Stimulated activated CD8-positive, alpha-beta memory T cell treated with anti-CD3 and anti-CD28 coated beads, Interleukin-2, amount 100 ng/mL, for 1 hour (primary cell): Measurements from ENCODE around the gene MAGI3.
"Not testable (repeated sequence)": the region's sequence is repeated elsewhere in the genome, so short reads cannot be mapped to it uniquely, and the experiment has no call there.

Experiments used
- DNase-seq, 2 donors: peaks; one replicate each; pipeline ENCODE4 v3.0.0-alpha.2; 2020; ENCODE audit warnings: low read depth in 2 of 2

Gene MAGI3

DNA sequence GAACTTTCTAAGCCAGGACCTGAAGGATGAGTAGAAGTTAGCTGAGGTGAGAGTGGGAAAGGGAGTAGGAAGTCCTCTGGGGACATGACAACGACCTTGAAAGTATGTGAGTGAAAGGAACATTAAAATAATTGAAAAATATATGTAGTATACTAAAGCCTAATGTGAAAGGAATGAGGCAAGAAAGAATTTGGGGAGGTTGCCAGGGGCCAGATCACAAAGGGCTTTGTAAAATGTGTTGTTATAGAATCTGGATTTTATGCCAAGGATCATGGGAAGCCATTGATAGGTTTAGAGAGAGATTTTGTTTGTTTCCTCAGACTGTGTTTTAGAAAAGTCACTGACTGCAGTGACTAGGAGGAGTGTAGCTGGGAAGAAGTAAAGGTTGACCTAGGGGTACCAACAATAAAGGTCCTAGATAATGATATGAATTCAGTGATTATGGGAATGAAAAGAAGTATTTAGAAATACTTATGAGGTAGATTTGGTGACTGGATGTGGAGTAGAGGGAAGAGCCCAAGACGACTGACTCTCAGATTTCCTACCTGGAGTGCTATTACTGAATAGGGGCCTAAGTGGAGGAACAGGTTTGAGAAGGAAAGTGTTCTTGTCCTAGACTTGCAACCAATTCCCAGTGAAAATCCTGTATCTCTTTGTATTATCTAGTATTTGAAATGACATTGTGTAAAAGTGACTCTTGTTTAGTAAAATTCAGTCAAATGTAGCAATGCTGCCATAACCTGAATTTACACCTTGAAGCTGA is 189.1 kb downstream of the MAGI3 start:
- no peak for DNase-seq

DNA sequence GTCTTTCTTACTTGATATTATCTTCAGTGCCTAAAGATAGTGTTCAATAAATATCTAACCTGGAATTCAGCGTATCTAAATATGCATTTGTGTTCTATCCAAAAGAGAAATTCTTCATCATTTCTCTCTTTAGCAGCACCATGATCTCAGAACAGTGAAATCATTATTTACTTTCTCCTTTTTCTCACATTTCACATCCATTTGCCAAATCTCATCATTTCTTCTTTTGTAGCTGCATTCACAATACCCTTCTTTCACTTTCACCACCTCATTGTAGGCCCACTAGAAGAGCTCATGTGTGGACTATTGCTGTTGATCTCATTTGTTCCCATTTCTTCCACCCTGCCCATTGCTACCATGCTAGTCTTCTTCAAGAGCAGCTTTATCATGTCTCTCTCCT is 191.0 kb downstream of the MAGI3 start:
- DNase-seq = no peak

DNA sequence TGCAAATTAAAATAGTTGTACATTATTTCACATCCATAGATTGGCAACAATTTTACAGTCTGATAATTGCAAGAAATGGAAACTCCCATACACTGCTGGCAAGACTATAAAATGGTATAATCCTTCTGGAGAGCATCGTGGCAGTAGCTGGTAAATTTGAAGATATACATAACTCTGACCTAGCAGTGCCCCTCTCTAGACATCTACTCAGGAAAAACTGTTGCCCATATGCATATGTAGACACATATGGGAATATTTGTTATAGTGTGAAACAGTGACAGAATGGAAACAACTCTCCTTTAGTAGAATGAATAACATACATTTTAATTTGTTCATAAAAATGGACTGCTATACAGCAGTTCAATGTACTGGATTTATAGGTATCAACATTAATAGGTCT is 191.8 kb downstream of the MAGI3 start:
- DNase-seq = no peak

DNA sequence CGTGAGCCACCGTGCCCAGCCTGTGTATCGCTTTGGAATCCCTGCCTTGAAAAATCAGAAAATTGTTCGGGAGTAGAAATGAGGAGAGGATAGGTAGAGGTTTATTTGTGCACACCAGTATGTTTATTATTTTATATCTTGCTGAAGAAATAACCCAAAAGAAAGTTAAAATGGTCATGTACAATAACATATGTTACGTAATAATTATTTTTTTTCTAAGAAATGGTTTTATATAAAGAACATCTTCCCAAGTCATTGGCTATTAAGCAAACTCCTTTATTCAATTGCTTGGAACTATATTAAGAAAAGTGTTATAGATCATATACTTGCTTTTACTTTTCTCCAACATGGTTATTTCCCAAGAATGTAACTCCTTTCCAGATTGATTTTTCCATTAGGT is 197.2 kb downstream of the MAGI3 start:
- no peak for DNase-seq

- DNase-seq = no peak
These were observed 201.9 kb downstream of the MAGI3 start for GRCh38 chr1:113592230-113592629.

- DNase-seq = no peak
These were observed 203.4 kb downstream of the MAGI3 start for GRCh38 chr1:113593550-113594297.

DNA sequence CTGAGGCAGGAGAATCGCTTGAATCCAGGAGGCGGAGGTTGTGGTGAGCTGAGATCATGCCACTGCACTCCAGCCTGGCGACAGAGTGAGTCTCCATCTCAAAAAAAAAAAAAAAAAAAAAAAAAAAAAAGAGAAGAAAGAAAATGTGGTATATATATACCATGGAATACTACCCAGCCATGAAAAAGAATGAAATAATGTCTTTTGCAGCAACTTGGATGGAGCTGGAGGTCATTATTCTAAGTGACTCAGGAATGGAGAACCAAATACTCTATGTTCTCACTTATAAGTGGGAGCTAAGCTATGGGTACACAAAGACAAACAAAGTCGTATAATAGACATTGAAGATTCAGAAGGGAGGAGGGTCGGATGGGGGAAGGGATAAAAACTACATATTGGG is 214.2 kb downstream of the MAGI3 start:
- DNase-seq = not testable (repeated sequence)

DNA sequence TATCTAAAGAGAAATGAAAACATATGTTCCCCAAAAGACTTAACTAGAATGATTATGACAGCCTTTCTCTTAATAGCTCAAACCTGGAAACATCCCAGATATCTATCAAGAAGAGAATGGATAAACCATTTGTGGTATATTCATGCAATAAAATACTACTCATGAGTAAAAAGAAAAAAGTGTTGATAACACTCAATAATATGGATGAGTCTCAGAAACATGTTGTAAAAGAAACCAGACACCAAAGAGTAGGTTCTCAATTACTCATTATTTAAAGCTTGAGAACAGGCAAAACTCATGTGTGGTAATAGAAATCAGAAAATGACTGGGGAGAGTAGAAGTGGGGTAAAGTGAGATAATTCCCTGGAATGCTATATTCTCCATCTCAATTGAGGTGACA is 214.8 kb downstream of the MAGI3 start:
- DNase-seq = no peak

- no peak for DNase-seq
These were observed 218.1 kb downstream of the MAGI3 start for GRCh38 chr1:113608399-113608798.

DNA sequence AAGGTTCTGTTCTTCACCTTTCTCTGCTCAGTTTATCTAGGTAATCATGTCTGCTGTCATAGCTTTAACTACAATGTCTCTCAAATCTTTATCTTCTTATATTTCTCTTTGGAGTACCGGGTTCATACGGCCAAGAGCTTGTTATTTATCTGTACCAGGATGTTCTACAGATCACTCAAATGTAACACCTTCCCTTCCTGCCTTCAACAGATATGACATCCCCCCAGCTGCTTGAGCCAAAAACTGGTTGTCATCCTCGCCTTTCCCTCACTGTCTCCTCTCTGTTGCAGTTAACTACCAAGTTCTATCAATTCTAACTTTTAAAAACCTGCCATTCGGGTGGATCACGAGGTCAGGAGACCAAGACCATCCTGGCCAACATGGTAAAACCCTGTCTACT is 220.1 kb downstream of the MAGI3 start:
- no peak for DNase-seq

GRCh38 chr1:113615425-113615824 is 225.1 kb downstream of the MAGI3 start:
- no peak for DNase-seq

DNA sequence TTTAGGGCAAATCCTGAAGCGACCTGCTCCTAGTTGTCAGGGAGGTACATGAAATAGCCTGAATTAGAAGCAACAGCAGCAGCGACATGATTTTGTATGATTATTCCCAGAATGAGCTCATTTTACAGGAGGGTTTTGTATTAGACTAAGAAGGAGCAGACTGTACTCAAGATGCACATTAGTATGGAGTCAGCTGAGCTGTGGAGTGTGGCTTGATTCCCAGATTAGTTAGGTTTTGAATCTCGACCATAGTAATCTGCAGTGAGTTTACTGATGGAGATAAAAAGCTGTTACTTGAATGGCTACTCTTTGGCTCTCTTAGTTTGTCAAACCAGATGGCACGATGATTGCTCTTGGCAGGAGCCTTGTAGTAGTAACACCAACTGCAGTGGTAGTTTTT is 225.8 kb downstream of the MAGI3 start:
- DNase-seq = no peak

DNA sequence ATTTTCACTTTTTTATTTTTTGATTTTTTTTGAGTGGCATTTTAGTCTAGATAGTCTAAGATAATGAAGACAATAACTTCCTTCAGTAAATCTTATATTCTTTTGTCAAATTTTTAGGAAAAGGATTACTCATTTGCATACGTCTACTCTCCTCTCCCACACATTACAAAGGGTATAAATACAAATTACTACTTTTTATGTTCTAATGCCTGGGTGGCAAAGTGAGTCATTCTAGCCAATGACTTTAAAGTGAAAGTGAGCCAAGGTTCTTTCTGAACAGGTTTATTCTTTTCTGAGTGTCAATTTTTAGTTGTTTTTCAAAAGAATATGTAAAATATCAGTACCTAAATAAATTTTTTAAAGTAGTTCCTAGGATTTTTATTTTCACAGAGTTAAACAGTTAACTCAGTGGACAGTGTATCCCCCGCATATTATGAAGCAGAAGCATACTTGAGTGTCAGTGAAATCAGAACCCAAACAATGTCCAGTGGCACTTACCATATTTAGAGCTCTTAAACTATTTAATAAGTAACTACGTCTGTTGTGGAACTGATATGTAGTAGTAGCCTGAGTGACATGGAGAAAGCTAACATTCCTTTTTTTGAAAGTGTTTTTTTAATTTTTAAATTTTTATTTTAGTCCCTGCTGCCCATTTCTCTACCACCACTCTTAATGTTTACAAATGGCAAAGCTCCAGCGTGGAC is 227.3 kb downstream of the MAGI3 start:
- DNase-seq = no peak

- DNase-seq = no peak
These were observed 238.7 kb downstream of the MAGI3 start for GRCh38 chr1:113628997-113629396.

DNA sequence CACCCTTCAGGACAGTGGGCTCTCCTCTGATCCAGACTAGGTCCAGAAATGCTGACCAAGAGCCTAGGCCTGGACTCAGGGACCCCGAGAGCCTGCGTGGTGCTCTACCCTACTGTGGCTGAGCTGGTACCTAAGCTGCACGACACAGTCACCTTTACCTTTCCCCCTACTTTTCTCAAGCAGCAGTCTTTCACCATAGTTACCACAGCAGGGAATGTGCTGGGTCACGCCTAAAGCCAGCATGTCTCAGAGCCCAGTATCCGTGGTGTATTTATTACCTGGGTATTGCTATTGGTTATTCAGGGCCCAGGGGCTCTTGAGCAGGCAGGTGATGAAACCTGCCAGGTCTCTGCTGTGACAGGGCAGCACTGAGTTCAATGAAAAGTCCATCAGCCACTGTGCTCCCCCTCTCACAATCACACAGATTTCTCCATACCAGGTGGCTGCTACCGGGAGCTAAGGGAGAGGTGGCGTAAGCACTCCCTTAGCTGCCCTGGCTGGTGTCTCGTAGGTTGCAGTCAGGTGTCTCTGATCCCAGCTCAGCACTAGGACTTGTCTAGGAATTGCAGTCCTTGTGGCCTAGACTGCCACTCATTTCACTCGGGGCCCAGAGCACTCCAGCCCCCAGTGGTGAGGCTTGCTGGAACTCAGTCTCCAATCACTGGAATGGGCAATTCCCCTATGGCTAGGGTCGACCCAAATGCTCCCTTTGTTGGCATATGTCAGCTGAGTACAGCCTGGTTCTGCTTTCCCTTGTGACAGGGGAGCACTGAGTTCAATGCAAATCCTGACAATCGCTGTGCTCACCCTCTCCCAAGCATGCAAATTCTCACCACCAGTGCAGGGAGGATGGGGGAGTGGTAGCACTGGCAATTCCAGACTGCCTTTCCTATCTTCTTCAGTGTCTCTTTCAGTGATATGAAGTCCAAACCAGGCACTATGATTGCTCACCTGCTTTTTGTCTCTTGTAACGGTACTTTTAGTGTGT is 240.3 kb downstream of the MAGI3 start:
- no peak for DNase-seq

DNA sequence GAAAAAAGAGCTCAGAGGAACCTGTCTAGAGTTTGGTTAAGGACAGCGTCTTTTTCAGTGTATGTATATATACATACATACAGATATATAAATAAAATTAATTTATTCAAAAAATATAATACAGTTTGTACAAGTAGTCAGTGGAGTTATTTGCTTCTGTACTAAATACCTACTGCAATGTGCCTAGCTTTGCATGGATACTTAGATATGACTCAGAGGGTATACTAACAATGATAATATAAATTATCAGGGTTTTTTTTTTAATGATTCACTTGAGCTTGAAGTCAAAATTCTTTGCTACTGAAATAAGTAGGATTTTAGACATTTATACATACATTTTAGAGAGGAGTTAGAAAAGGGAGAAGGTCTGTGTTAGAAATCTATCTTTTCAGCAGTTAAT is 251.1 kb downstream of the MAGI3 start:
- DNase-seq = no peak

DNA sequence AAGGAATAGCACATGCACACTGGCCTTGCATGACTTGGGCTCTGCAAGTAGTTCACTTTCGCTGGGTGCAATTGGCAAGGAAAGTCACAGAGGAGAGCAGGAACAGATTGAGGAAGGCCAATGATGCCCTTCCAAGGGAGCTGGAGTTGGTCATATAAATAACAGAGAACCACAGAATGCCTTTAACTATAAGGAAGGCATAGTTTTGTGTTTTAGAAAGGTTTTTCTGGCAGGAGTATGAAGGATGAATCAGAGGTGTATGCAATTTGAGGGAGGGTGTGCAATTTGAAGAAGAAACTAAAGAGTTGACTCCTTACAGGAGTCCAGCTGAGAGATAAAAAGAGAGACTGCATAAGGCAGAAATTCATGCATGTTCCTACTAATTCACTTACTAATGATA is 256.8 kb downstream of the MAGI3 start:
- DNase-seq = no peak

DNA sequence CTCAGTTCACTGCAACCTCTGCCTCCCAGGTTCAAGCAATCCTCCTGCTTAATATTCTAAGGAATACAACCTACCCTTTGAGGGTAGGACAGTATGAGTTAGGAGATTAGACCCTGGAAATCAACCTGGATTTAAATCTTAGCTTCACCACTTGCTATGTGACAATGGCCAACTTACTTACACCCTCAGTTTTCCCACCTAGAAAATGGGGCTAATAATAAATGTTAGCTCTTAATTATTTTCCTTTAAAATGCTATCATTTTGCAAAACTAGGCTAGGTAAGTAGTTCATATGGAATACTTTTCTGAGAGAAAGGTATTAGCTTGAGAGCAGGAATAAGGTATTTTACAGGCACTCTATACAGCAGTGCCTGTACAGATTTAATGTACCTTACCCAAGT is 258.2 kb downstream of the MAGI3 start:
- DNase-seq = no peak

- no peak for DNase-seq
These were observed 262.5 kb downstream of the MAGI3 start for GRCh38 chr1:113652771-113653170.

- no peak for DNase-seq
These were observed 263.4 kb downstream of the MAGI3 start for GRCh38 chr1:113653741-113654140.

DNA sequence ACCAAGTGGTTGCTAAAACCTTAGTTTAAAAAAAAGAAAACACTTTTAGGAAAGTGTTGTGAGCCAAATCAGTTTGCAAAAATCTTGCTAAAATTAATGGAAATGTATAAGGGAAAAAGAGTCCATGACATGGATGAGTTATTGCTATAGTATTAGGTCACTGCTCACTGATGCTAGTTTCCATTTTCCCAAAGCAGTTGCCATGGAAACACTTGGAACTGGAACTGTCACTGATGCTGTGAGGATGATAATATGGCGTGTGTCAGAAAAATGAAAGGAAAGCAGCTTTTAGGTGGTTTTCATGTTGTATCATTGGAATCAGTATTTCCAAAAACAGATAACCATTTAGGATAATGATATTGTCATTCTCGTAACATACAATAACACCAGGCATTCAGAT is 264.6 kb downstream of the MAGI3 start:
- no peak for DNase-seq

GRCh38 chr1:113657126-113657525 is 266.8 kb downstream of the MAGI3 start:
- no peak for DNase-seq
